Mesothelial cell of epicardium (in vitro differentiated cells): ENCODE measurements around the gene THAP11. TPM values are rescaled to one million over a fixed set of nuclear protein-coding genes. Genes with fewer than 3 reads are reported as not detected.
A peak's percentile ranks its signal among the peaks of the same experiment; 100 is the strongest.

ENCODE experiments used
- DNase-seq, 2 experiments: peaks; one replicate each; pipeline ENCODE4 v3.0.0; 2021; ENCODE audit warnings: low spot score in 2 of 2; ENCODE audit not compliant: unreplicated experiment in 2 of 2
- H3K27ac Mint-ChIP-seq: 2 replicates; pipeline ENCODE4 v1.8.0; 2021; ENCODE audit warnings: mixed read lengths
- H3K27me3 Mint-ChIP-seq: 2 replicates; pipeline ENCODE4 v1.8.0; 2021; ENCODE audit warnings: low read depth, mixed read lengths
- H3K36me3 Mint-ChIP-seq: 2 replicates; pipeline ENCODE4 v1.8.0; 2021; ENCODE audit warnings: mixed read lengths
- H3K4me1 Mint-ChIP-seq: 2 replicates; pipeline ENCODE4 v1.8.0; 2021; ENCODE audit warnings: mixed read lengths
- H3K4me3 Mint-ChIP-seq: 2 replicates; pipeline ENCODE4 v1.8.0; 2021; ENCODE audit warnings: mild to moderate bottlenecking, moderate library complexity, mixed read lengths
- H3K9me3 Mint-ChIP-seq: 2 replicates; pipeline ENCODE4 v1.8.0; 2021; ENCODE audit warnings: mixed read lengths
- total RNA-seq: library from RNA; stranded (reverse); gene quantifications from 3 replicates; pipeline ENCODE4 v1.2.1, GENCODE V29; 2021
- TF ChIP-seq, protein P1 (sequence below): fragments of 200-600 bp; sonication (generic); IDR thresholded peaks from one replicate; pipeline ENCODE4 v1.5.0; 2021; ENCODE audit warnings: antibody characterized with exemption; ENCODE audit not compliant: unreplicated experiment

Gene THAP11
- total RNA-seq, 1 donor from 2014 or later = 28.1 TPM

DNA sequence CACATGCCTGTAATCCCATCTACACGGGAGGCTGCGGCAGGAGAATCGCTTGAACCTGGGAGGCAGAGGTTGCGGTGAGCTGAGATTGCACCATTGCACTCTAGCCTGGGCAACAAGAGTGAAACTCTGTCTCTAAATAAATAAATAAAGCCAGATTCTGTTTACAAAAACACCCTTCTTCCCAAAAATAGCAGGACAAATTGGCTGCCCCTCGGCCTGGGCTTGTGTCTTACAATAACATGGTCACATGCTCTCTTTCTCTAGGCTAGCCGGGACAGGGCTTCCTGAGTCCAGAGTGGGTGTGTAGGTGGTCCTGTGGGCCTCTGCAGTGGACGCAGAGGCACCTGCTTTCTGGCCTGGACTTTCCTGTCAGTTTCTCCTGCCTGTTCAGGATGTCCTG, 27.5 kb downstream of the THAP11 start:
- Mint-ChIP-seq H3K4me3 (no peak overlapping the region), H3K27ac (no peak overlapping the region), H3K36me3 (peaks cover 7% of the 10 kb centered on the region), H3K9me3 (no peaks in the 10 kb centered on the region), H3K27me3 (no peaks in the 10 kb centered on the region), H3K4me1 (peaks cover 11% of the 10 kb centered on the region)
- no peak for DNase-seq
- TF ChIP-seq, protein P1, sequence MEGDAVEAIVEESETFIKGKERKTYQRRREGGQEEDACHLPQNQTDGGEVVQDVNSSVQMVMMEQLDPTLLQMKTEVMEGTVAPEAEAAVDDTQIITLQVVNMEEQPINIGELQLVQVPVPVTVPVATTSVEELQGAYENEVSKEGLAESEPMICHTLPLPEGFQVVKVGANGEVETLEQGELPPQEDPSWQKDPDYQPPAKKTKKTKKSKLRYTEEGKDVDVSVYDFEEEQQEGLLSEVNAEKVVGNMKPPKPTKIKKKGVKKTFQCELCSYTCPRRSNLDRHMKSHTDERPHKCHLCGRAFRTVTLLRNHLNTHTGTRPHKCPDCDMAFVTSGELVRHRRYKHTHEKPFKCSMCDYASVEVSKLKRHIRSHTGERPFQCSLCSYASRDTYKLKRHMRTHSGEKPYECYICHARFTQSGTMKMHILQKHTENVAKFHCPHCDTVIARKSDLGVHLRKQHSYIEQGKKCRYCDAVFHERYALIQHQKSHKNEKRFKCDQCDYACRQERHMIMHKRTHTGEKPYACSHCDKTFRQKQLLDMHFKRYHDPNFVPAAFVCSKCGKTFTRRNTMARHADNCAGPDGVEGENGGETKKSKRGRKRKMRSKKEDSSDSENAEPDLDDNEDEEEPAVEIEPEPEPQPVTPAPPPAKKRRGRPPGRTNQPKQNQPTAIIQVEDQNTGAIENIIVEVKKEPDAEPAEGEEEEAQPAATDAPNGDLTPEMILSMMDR = no peak

DNA sequence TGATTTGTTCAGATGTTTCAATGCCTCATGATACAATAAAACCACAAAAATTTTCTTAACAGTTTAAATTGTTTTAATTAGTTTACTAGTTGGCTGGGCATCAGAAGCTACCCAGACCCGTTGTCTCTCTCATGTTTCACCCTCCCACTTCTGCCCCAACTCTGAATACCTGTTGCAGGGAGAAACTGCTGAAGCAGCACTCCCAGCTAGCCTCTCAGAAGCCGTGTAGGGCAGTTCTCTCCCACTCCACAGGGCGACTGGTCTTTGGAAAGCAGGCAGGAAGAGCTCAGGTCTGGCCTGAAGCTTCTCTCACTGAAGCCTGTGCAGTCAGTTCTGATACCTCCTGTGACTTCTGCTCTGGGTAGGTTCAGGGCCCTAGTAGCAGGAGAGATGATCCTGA, 29.1 kb downstream of the THAP11 start:
- TF ChIP-seq, protein P1 = no peak
- H3K27ac Mint-ChIP-seq = no peak overlapping the region

DNA sequence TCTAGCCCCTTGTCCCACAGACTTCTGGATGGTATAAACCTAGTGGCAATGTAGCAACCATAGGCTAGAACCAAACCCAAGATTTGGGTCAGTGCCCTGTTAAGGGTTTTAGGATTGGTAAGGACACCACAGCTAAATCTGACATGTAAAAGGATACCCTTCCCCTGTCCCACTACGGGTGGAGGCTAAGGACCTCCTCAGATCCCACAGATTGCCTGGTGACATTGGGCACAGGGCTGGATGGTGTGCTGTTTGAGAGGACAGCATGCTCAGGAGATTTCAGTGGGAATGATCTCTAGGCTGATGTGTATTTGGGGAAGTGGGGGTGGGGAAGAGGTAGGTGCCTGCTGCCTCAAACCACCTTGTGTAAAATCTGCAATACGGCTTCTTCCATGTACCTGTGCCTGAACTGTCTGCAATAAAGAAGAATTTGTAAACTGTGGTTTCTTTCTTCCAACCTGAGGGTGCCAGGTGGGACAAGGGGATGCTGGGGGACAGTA, 30.1 kb downstream of the THAP11 start:
- Mint-ChIP-seq H3K27me3 (no peaks in the 10 kb centered on the region), H3K36me3 (peaks cover 7% of the 10 kb centered on the region), H3K27ac (peak overlapping the region; percentile 82), H3K9me3 (no peaks in the 10 kb centered on the region), H3K4me1 (peaks cover 15% of the 10 kb centered on the region), H3K4me3 (peak overlapping the region; percentile 94)
- no peak for DNase-seq
- TF ChIP-seq, protein P1 = no peak

More for the DNA sequence above, 29.1 kb downstream of the THAP11 start:
- Mint-ChIP-seq H3K4me1 (peaks cover 15% of the 10 kb centered on the region), H3K9me3 (no peaks in the 10 kb centered on the region), H3K36me3 (peaks cover 7% of the 10 kb centered on the region), H3K27me3 (no peaks in the 10 kb centered on the region), H3K4me3 (no peak overlapping the region)
- no peak for DNase-seq

DNA sequence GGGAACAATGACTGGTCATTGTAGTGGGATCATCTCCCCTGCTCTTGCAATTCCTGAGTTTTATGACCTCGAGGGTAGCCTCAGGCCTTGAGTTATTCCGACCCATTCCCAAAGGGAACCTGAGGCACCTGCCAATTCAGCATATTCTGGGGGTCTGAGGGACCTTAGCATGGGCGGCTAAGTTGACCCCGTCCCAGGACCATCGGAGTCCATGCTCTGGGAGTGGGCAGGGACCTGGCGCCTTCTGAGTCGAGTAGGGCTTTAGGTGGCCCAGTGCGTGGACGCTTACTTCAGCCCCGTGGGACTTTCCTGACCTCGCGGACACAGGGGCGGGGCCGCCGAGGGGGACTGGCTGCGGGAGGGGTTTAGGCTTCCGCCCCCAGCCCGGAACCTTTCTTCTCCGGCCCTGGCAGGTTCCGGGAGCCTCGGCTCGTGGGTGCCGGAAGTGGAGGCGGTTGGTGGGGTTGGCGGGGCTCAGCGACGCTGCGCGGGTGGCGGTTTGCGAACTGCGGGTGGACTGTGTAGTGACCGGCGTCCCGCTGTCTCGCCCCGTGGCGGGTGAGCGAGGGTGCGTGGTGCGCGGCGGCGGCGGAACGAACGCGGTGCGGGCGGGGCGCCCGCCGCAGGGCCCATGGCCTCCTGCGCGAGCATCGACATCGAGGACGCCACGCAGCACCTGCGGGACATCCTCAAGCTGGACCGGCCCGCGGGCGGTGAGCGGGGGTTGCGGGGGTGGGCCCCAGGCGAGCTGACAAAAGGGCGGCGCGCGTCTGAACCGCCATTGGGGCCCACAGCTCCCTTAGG, 30.7 kb downstream of the THAP11 start, which contains the start of gene EDC4:
Gene EDC4, plus strand, starts transcription at position 422 of the 804 bp plus-strand sequence. Its CDS starts 210 bp downstream, at position 632.
- peaks cover 15% of the 10 kb centered on the region for H3K4me1 Mint-ChIP-seq
- peak within 1 kb of the TSS; percentile 94 for H3K27ac Mint-ChIP-seq
- H3K27me3 Mint-ChIP-seq = no peaks in the 10 kb centered on the region
- TF ChIP-seq, protein P1 = no peak
- H3K36me3 Mint-ChIP-seq = peaks cover 10% of the 10 kb centered on the region
- DNase-seq = peak; percentile 41 to 76
- H3K9me3 Mint-ChIP-seq = no peaks in the 10 kb centered on the region
- peak within 1 kb of the TSS; percentile 94 for H3K4me3 Mint-ChIP-seq

DNA sequence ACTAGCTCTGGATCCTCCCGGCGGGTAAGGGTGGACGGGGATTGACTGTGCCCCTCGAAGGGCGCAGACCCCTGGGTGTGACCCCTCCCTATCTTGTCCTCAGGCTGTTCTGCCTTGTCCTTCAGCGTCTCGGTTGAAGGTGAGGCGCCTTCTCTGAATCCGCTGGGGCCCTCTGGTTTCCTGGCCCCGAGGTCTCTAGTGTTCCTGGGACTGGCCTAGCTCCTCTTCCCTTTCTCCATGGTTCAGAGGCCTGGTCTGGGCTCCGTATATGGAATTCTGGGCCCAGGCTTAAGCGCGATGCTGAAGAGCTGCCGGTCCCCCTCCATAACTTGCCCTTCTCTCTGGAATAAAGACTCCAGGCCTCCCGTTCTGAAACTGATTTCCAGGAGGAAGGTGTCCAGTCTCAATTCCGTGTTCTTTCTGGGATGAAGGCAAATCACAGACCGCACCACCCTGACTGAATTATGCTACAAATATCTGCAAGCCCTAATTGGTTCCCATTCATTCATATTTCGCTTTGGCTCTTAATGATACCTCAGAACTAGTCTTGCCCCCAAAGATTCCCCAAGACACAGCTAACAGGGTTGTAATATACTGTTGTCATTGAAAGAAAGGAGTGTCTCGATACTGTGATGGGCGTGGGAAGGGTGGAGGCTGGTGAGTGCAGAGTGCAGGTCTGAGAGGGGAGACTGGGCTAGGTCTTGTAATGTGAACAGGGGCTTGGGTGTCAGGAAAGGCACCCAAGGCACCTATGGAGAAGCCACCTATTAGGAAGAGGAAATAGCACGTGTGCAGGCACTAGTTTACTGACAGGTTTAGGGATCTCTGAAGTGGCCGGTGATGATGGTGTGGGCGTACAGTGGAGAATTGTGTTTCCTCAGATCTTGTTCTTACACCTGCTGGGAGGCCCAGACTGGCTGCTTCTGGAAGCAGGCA, 31.6 kb downstream of the THAP11 start:
- no peak for DNase-seq
- peak overlapping the region; percentile 94 for H3K27ac Mint-ChIP-seq
- TF ChIP-seq, protein P1 = no peak
- H3K4me3 Mint-ChIP-seq = peak overlapping the region; percentile 94
- H3K9me3 Mint-ChIP-seq = no peaks in the 10 kb centered on the region
- peaks cover 10% of the 10 kb centered on the region for H3K36me3 Mint-ChIP-seq
- no peaks in the 10 kb centered on the region for H3K27me3 Mint-ChIP-seq
- H3K4me1 Mint-ChIP-seq = peaks cover 15% of the 10 kb centered on the region
